Dedifferentiated amniotic fluid mesenchymal stem cell (primary cell): ENCODE data around the gene MGAT4A.
"Not testable (repeated sequence)": the region's sequence is repeated elsewhere in the genome, so short reads cannot be mapped to it uniquely, and the experiment has no call there.

ENCODE experiments used
- DNase-seq: peaks from one replicate; pipeline ENCODE4 v3.0.0-alpha.2; 2016; ENCODE audit errors: extremely low spot score

The MGAT4A gene

DNA sequence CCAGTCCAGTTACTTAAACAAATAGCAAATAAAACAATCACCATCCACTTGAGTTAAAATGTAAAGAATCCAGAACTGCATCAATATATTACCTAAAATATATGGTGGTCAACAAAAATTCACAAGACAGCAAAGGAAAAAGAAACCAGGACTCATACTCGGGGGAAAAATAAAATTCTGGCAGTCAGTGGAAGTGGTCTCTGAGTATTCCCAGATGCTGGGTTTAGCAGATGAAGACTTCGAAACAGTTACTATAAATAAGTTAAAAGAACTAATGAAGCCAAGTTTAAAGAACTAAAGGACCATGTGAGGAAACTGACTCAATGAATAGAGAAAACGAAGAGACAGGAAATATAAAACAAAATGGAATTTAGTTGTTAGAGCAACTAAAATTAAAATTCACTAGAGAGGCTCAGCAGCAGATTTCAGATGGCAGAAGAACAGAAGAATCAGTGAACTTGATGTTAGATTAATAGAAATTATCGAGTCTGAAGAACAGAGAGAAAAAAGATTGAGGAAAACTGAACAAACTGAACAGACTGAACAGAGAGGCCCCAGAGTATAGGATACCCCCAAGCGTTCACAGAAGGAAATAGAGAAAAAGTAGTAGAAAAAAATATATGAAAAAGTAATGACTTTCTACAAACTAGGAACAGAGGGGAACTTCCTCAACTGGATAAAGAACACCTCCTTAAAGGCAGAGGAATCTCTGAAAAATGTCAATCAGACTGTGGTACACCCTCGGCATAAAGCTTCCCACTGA, 27.9 kb downstream of the MGAT4A start:
- DNase-seq = no peak

- DNase-seq = no peak
Observed at GRCh38 chr2:98702127-98702802, 28.7 kb downstream of the MGAT4A start.

DNA sequence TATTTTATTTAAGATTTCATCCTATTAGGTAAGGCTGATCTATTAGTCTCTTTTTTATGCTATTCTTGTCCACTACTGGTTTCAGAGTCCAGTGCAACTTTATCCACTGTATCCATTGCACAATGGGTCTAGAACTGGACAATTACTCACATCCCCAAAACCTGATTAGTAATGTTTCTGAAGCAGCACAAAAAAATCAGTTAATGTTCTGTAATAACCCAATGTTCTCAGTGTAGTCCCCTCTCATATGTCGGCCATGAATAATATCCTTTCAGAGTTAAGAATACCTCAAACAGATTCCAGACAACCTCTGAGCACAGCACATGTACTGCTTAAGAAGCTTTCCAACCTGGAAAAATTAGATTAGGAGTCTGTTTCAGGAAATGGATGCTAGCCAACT, 29.7 kb downstream of the MGAT4A start:
- DNase-seq = no peak

DNA sequence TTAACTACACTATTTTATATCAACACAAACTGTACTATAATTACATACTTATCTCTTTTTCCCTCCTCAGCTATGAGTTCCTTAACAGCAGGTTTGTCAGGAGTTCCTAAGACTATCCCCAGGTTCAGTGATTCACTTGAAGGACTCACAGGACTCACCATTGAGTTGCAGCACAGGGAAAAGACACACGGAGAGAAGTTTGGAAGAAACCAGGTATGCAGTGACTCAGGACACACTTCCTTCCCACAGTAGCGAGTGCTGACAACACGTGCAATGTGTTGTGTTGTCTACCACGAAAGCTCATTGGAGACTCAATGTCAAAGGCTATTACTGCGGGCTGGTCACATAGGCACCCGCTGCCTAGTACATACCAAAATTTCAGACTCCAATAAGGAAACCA, 32.0 kb downstream of the MGAT4A start:
- no peak for DNase-seq

GRCh38 chr2:98697651-98698337, 33.1 kb downstream of the MGAT4A start:
- no peak for DNase-seq

- no peak for DNase-seq
Observed at GRCh38 chr2:98696200-98696599, 34.7 kb downstream of the MGAT4A start.

GRCh38 chr2:98695255-98695654, 35.7 kb downstream of the MGAT4A start:
- DNase-seq = no peak

DNA sequence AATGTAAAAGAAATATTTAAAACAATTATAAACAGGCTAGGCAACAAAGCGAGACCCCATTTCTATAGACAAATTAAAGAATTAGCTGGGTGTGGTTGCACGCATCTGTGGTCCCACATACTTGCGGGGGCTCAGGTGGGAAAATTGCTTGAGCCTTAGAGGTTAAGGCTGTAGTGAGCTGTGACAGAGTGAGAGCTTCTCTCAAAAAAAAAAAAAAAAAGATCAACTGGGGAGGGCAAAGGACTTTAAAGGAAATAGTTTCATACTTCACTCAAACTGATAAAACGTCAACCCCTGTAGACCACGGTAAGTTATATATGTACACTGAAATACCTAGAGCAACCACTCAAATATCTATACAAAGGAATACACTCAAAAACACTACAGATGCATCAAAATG, 37.5 kb downstream of the MGAT4A start:
- no peak for DNase-seq

GRCh38 chr2:98692090-98693054, 38.6 kb downstream of the MGAT4A start:
- no peak for DNase-seq

DNA sequence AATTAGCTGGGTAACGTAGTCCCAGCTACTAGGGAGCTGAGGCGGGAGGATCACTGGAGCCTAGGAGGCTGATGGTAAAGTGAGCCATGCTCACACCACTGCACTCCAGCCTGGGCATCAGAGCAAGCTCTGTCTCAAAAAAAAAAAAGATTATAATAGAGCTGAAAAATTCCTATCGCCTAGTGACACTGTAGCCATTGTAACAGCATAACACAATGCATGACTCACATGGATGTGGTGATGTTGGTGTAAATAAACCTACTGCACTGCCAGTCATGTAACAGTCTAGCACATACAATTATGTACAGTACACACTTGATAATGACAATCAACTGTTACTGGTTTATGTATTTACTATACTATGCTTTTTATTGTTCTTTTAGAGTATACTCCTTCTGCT, 39.6 kb downstream of the MGAT4A start:
- no peak for DNase-seq

DNA sequence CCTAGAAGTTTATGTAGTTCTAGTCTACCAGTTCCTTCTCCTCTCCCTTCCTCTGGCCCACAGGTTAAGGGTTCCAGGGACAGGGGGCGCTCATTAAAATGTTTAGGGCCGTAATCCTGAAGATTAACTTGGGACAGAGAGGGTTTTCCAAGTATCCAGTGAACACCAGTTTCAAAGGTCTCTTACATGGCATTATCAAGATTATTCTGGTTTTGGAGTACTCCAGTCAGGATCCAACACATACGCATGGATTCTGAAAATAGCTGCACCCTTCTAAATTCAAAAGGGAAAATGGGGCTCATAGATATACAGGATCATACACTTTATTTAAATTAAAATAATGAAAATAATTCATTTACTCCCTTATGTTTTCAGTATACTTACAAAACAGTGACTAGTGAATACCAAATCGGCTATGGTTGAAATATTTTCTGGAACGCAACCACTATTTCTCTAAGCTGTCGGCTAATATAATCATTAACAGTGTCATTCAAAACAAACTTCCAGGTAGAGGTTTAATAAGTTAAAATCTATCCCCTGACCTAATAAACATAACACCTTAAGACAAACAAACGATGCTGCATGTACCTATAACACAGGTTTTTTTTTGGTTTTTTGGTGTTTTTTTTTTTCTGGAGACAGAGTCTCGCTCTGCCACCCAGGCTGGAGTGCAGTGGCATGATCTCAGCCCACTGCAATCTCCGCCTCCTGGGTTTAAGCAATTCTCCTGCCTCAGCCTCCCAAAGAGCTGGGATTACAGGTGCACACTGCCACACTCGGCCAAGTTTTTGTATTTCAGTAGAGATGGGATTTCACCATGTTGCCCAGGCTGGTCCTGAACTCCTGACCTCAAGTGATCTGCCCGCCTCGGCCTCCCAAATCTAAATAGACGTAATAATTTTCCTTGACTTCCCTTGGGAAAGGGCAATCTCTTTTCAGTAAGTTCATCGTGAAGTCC, 44.7 kb downstream of the MGAT4A start:
- DNase-seq = no peak

DNA sequence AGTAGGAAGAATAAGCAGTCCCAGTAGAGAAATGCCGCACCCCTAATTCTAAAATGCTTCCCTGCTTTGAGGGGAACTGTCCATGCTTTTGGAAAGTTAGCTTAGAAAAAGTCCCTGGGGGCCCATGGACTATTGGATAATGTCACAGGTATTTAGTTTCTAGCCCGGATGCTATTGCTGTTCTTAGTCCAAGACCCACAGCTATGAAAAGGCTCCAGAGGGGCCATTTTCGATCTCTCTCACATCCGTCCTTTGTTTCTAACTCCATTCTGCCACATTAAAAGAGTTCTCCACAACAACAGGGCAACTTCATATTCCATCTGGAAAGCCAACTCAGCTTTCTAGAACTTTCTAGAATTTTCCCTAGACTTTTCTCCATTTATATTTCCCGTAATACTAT, 47.2 kb downstream of the MGAT4A start:
- no peak for DNase-seq

DNA sequence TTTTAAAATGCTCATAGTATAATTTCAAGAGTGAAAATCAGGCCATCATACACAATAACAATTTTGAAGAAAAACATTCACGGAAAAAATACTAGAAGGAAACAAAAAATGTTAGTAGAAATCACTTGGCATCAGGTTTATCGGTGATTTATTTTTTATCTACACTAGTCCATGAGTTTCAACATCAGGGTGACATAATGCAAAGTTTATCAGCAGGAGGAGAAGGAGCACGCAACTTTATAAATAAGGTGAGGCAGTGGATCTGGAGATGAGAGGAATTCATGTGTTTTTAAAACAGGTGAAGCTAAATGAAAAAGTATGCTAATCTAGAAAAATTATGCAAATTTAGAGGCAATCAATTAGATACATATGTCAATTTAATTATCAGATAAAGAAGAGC, 54.2 kb downstream of the MGAT4A start:
- no peak for DNase-seq

DNA sequence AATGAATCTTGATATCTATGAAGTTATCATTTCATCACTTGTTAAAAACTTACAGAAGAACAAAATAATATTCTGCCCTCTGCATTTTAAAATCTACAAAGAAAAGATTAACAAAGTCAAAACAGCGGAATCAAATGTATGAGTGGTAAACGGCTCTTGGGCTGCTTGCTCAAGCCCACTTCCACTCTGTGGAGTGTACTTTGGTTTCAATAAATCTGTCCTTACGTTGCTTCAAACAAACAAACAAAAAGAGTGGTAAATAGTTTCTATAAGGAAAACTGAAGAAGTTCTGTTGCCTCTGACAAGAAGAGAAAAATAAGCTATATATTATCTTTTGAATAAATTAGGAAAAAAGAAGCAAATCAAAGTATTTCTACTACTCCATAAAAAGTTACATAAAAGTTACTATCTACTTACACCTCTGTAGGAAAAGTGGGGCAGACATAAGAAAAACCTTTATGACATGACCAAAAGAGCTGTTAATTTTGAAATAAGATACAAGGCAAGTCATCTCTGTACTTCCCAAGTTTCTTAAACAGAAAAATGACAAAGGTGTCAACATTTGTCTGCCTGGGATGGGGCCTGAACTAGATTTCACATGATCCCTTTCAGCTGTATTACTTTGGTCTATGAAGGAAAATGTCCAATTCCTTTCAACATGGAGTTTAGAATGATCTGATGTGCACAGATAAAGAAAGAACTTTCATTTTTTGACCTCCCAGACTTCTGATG, 56.5 kb downstream of the MGAT4A start:
- no peak for DNase-seq

- DNase-seq = no peak
Observed at GRCh38 chr2:98669675-98670074, 61.3 kb downstream of the MGAT4A start.

DNA sequence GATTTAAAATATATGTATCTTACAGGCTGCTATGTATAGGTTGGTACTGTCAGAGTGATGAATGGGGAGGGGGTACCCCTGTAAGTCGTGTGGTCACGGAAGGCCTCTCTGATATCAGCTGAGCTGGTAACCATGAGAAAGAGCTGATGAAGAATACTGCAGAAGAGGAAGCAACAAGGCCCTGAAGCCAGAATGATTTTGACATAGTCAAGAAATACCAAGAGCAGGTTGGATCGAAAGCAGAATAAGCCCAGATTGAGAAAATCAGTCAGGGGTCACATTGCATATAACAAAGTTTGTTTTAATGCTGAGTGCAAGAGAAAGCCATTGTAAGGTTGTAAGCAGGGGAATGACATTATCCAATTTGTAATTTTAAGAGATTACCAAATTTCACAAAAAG, 65.3 kb downstream of the MGAT4A start:
- no peak for DNase-seq

- no peak for DNase-seq
Observed at GRCh38 chr2:98664323-98664722, 66.6 kb downstream of the MGAT4A start.

- no peak for DNase-seq
Observed at GRCh38 chr2:98663511-98664090, 67.3 kb downstream of the MGAT4A start.

DNA sequence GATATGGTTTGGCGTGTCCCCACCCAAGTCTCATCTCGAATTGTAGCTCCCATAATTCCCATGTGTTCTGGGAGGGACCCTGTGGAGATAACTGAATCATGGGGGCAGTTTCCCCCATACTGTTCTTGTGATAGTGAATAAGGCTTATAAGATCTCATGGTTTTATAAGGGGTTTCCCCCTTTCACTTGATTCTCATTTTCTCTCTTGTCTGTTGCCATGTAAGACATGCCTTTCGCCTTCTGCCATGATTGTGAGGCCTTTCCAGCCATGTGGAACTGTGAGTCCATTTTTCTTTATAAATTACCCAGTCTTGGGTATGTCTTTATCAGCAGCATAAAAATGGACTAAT, 71.5 kb downstream of the MGAT4A start:
- DNase-seq = not testable (repeated sequence)
